HG03139 (cell line): Measurements from ENCODE around the gene HTRA2.
A peak's percentile ranks its signal among the peaks of the same experiment; 100 is the strongest.
"Not testable (repeated sequence)": the region's sequence is repeated elsewhere in the genome, so short reads cannot be mapped to it uniquely, and the experiment has no call there.

Experiments
- ATAC-seq: cut with Tn5 transposase; IDR thresholded peaks from one replicate; pipeline ENCODE4 v1.9.1; 2021; ENCODE audit not compliant: unreplicated experiment

Gene HTRA2

DNA sequence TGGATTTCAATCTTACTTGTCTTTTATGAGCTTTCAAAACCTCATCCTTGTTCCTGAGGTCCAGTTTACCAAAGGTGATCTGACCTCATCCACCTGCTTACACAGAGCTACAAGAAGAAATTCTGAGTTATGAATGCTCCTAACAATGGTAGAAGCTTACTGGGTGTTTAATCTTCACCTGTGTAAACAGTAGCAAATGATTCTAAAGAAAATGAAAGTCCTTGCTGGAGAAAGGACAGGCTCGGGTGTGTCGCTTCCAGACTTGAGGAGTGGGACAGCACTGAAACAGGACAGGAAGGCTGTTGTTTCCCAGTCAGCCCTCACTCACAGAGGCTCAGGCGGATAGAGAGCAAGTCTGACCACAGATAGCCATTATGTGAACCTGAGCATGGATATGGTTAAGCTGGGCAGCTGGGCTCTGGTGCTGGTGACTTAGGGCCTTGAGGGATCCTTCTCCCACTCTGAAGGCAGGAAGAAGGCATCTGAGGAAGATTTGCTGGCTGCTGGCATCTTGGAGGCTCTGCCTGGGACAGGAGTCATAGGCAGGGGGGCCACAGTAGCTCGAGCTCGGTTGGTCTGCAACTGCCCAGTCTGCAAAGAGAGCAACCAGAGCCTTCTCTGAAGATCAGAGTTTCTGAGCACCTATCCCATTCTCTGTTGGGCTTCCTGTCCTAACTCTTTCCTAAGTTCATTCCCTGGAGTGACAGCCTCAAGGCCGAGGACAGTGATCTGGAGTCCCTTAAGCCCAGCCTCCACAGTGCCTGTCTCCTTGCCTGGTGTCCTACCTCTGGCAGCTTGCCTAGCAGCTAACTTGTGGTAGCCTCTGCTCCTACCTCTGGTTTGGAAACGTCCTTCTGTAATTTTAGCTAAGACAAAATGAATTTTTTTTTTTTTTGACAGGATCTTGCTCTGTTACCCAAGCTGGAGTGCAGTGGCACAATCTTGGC lies 28.8 kb downstream of the HTRA2 start:
- no peak for ATAC-seq

DNA sequence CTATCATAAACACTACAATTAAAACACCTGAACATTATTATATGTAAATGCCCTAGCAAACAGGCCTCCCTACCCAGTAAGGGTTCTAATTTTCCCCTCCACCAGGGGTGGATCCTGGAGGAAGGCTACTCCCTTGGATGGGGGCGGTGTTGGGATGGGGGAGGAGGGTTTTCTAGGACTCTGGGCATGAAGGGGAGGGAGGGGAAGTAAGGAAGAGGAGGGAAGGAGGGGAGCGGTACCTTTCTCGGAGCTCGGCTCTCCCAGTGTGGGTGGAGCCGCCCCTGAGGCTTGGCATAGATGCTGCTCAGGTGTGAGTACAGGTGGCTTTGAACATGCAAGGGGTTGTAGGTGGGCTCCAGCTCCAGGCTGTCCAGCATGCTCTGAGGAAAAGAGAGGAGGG lies 30.2 kb downstream of the HTRA2 start:
- no peak for ATAC-seq

DNA sequence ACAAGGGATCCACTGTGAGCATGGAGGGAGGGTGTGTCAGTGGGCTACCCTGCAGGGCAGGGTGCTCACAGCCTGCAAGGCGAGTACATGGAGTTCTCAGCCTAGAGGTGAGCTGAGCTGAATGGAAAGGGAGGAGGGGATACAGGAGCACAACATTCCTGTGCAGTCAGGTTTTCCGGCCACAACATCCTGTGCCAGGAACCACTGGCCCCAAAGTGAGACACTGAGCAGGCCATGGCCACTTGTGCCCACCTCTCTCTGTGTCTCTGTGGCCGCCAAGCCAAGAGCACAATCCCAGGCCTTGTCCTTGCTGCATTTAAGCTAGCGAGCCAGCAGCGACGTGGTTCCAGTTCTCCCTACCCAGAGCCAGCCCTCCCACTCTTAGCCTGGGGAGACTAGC lies 30.9 kb downstream of the HTRA2 start:
- ATAC-seq: no peak

DNA sequence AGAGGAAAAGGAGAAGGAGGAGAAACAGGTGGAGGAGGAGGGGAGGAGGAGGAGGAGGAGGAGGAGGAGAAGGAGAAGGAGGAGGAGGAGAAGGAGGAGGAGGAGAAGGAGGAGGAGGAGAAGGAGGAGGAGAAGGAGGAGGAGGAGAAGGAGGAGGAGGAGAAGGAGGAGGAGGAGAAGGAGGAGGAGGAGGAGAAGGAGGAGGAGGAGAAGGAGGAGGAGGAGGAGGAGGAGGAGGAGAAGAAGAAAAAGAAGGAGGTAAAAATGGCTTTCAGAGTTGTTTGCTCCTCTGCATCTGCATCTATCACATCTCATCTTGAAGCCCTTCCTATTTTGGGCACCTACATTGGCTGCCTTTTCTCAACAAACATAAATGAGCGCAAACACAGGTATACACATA lies 31.3 kb downstream of the HTRA2 start:
- ATAC-seq: not testable (repeated sequence)

DNA sequence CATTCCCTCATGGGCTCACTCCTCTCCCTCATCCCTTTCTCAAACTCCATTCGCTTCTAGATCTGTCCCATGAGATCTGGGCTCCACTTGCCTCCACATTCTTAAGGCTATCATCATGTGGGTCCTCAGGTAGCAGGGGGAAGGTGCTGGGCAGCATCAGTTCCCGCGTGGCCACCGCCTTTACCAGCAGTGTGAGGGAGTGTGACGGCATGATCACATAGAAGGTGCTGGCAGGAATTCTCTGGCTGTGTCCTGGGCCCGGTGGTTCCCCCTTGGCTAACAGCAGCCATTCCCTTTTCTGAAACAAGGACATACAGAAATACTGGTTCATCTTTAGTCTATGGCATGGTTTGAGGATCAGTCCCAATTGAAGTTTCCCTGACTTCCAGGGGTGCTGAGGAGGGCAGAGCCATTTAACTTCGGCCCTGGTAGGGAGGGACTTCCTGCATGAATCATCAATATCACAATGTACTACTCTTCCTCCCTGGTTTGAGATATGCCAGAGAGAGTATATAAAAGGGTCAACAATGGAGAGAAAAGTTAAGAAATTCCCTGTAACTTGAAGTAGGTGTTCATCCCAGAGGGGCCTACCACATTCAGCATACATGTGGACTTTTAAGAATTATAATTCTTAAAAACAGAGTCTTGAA lies 32.5 kb downstream of the HTRA2 start:
- ATAC-seq: no peak

DNA sequence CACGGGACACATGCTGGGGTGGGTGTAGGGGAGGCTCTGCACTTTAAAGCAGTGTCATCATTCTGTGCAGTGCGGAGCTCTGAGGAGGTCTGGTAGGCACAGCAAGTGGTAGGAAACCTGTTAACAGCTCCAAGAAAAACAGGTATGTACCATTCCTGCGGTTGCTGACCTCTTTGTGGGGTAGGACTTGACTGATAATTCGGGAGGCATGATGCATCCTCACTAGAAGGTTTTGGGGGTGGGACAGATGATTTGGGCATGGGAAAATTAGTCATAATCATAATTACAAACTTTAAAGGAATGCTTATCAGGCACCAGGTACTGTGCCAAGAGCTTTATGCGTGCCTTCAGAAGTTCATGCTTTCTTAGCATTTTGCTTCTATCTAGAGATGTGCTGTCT lies 34.5 kb downstream of the HTRA2 start:
- no peak for ATAC-seq

DNA sequence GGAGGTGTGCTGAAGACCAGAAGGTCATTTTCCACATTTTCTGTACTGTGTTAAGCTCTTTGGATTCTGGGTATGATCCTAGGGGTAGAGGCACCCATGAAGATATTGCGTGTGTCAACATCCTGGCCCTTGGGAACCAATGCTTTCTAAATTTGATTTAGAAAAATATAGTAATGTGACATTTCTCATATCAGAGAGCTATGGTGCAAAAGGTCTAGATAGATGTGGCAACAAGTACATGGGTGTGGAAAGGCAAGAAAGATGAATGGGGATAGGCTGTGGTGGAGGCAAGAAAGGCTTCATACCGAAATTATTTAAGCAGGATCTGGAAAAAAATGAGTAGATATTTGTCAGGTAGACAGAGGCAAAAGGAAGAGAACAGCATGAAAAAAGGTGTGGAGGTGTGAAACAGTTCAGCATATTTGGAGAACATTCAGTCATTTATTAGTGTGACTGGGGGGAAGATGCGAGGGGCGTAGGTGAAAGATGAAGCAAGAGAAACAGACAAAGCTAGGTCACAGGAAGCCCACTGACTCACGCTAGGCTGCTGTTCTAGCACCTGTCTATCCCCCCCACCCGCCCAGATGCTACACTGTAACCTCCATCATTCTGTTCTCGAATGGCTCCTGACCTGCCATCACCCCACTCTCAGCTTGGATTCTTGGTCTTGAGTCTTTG lies 36.5 kb downstream of the HTRA2 start:
- no peak for ATAC-seq

DNA sequence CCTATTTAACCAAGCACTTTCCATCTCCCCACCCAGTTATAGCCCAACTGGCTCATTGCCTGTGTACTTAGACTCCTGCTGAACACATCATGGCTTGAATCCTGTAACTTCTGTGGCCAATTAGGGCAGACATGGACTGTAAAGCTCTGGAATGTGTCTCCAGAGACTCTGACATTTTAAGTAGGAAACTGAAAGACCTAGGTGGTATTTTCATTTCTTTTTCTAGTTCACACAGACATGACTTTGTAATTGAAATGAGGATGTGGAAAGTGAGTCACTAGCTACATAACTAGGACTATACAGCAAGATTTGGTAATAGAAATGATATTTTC lies 37.0 kb downstream of the HTRA2 start:
- no peak for ATAC-seq

DNA sequence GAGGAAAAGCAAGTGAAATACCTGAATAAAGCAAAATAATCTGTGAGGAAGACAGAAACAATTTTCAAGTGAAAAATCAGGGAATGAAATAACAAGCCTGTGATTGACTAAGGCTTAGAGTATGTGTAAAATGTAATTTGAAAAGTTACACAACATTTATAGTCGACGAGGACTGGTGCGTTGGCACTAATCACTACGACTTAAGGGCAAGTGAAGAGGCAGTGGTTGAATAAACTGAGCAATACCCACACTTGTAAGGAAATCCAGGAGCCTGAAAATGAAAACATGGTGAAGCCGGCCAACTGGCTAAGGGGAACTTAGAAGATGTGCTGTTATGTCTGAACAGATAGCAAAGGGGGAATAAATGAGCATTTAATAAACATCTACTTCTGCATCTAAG lies 38.1 kb downstream of the HTRA2 start:
- ATAC-seq: no peak

DNA sequence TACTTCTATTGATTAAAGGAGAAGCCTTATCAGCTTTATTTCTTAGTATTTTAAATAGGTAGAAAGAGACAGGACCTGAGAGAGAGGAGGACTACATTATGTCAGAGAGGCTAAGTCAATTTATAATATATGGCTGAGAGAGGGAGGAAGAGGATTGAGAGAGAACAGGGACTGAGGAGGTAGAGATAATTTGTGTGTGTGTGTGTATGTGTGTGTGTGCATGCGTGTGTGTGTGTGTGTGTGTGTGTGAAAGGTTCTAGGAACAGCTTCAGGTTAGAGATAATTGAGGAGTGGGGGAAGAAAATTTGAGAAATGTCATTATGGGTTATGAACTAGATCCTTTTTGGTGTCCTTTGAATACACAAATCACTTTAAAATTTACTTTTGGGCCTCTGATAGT lies 40.0 kb downstream of the HTRA2 start:
- no peak for ATAC-seq

DNA sequence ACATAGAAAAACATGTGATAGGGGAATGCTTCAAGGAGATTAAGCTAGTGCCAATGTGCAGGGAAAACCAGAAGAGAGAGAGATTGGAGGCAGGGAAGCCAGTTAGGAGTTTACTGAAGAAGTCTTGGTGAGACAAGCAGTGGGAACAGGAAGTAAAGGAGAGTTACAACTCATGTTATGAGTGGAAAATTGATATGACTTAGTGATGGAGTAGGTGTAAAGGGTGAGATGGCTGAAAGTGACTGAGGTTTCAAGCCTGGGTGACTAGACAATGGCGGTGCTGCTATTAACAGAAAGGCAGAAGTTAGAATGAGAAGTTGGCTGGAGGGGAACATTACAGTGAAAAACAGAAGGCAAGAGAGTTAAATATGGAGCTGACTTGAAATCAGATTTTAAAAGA lies 41.3 kb downstream of the HTRA2 start:
- ATAC-seq: peak; percentile 45

DNA sequence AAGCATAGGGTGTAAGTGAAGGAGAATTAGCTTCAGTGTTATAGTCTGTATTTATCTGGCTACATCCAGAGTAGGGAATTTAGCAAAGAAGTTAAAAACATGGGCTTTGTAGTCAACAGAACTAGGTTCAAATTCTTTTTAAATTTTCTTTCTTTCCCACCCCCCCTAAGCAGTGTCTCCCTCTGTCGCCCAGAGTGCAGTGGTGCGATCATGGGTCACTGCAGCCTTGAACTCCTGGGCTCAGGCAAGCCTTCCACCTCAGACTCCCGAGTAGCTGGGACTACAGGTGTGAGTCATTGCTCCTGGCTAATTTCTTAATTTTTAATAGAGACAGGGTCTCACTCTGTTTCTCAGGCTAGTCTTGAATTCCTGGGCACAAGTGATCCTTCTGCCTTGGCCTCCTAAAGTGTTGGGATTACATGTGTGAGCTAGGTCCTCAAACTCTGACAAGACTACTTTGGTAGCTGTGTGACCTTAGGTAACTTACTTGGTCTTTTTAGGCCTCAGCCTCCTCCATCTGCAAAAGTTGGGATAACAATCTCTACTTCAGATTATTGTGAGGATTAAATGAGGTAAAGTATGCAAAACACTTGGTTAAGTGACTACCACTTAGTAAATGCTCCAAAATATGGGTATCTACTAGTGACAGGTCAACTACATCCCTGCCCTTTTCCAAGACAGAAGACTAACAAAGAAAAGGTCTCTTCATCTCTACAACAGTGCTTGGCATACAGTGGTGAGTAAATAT lies 42.6 kb downstream of the HTRA2 start:
- ATAC-seq: no peak

DNA sequence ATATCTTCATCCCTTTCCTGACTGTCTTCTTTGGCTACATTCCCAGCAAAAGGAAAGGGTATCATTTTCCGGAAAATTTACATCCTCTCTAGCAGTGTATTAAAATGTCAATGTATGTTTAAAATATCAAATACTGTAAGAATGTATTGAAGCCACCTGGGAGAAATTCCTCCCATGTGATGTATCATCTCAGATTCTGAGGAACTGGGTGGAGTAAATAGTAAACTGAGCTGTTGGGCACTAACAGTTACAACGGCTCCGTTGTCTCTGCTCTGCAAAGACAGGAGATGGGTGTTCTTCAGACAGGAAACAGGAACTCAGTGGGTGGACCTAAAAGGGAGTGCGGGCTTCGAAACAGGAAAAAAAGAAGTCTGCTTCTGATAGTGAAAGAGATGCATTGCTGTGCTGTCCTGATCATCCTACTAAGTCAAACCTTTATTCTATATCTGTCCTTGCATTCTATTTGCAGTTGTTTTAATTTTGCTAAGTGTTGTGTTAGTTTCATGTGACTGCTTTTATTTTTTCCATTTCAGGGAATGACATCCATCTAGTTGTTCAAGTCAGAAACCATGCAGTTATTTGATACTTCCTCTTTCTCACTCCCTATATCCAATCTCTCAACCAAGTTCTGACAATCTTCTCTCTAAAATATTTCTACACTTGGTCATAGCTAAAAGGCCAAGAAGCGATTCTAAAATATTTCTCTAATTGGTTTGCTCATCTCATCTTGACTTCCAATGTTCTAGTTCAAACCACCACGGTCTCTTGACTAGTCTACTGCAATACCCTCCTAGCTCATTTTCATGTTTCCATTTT lies 44.2 kb downstream of the HTRA2 start:
- ATAC-seq: peak; percentile 47

DNA sequence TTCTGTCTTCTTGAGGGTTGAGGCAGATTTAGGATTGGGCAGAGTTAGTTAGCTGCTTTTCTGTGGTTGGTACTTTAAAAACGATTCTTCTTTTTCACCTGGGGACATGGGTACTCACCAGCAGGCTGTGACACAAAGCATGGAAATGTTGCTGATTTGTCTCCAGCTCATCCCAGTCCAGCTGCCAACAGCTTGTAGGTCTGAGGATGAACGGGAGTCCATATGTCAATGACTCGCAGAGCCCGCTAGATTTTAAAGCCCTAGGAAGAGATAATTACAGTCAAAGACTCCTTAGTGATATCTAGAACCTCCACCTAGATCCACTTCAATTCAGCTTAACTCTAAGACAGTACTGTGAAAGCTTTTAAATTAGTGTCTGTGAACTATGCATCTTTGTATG lies 45.6 kb downstream of the HTRA2 start:
- ATAC-seq: no peak

DNA sequence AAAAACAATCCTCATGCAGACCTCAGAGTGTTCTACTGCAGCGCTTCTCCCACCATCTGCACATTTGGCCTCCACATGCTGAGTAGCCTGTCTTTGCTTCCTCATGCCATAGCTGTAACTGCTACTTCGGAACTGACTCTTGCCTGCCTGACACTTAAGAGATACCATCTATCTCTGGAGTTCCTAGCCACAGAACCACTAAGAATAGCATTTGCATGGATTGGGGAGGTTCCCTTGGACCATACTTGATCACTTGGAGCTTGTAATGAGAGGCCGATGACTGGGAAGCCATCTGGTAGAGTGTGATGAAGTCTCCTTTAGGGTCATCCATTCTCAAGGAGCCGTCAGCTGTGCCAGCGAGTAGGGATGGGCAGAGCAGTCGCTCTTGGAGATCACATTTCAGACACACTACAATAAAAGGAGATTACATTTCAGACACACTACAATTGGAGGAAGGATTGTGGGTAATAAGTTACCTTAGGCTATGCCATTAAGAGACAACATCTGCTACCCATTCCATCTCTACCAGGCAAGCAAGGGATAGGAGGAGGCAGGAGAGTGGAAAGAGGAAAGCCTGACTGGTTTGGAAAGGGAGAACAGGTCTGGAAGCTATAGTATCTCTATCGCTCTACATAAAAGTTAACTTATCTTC lies 46.6 kb downstream of the HTRA2 start:
- ATAC-seq: no peak

DNA sequence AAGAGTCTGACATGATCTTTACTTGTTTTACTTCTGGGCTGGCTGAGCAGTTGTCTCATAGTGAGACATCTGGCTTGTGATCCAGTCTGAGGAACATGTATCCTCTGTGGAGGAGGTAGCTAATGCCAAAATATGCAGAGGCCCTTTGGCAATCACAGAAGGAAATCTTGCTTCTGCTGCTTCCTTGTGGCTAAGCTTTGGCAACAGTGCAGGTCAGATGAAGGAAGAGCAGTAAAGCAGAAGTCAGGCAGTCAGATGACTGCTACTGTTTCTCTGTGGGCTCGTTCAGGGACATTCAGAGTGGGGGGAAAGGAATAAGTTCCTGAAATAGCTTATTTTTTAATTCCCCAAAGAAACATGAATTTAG lies 47.1 kb downstream of the HTRA2 start:
- no peak for ATAC-seq

DNA sequence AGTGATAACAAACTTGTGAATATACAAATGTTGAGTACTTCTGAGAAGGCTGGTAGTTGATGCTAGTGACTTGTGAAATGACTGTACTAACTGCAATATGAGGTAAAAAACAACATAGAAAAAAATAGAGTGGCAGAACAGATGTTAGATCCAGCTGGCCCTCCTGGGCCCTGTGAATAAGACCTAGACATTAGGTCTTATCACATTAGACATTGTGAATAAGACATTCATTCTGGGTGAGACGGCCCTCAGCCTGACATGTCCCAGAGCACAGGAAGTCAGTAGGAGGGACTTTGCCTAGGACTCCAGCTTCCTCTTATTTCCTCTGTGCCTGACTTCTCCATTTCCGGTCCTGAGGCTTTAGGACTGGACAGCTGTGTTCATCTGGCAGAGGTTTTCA lies 47.7 kb downstream of the HTRA2 start:
- no peak for ATAC-seq

DNA sequence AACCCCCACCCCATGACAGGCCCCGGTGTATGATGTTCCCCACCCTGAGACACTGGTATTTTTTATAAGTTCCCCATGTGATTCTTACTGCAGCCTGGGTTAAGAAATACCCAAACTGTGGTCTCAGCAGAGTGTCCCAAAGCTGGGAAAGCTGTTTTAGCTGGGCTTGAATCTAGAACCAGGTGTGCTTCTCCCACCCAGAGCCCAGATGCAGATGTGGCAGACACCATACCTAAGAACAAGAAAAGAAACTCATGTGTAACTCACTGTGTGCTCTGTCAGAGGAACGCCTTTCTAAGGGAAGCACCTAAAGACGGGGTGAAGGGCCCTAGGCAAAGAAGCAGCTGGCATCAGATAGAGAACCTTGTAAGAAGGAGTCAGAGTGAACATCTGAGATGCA lies 48.7 kb downstream of the HTRA2 start:
- ATAC-seq: no peak

DNA sequence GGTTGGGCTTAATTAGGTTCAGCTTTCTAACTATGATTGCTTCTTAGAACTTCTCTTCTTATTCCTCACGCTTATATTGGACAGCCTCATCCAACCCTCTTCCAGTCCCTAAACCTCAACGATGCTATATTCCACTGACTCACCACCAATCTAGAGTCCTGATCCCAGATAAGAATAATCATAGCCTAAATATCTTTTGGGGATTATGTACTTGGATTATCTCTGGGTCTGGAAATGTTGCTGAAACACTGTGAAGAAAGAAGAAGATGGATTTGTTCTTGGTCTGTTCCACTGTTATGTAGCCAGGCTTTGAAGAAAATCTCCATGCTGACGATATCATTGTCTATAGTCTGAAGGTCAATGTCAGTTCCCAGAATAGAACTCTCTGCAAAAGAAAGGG lies 51.7 kb downstream of the HTRA2 start:
- ATAC-seq: no peak

DNA sequence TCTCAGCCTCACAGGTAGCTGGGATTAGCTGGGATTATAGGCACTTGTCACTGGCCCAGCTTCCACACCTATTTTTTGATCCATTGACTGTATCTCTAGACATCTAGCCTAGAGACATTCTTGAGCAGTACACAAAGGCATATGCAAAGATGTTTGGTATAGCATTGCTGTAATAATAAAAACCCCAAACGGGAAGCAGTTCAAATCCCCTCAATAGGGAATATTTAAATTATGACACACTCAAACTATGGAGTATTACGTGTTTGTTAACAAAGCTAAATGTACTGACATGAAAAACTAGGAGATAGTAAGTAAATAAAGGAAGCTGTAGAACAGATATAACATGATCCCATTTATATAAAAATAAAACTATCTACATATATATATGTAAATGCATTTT lies 52.5 kb downstream of the HTRA2 start:
- no peak for ATAC-seq
